ENCODE data around the gene ABHD15.

Gene ABHD15

GRCh38 chr17:29612404-29613280 lies 45.8 kb upstream of the ABHD15 start:
- no peak for TF ChIP-seq CTCF (conservative IDR thresholded peaks at IDR 0.05; ENCODE audit: low read depth, low read length)
- H3K4me3 ChIP-seq (ENCODE audit: low read depth, low read length): peak overlapping the region; percentile 24
- no peak for DNase-seq (ENCODE audit: low read depth)

DNA sequence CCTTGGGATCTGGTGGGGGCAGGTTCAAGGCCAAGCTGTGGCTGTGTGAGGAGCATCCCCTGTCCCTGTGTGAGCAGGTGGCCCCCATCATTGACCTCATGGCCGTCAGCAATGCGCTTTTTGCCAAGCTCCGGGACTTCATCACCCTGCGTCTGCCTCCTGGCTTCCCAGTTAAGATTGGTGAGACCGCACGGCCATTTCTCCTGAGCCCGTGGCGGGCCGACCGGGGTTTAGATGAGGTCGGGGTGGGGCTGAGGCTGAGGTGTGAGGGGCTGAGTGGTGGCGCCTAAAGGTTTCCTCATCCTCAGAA lies 45.2 kb upstream of the ABHD15 start:
- no peak for TF ChIP-seq CTCF (conservative IDR thresholded peaks at IDR 0.05; ENCODE audit: low read depth, low read length)
- DNase-seq (ENCODE audit: low read depth): no peak
- H3K4me3 ChIP-seq (ENCODE audit: low read depth, low read length): no peak overlapping the region

DNA sequence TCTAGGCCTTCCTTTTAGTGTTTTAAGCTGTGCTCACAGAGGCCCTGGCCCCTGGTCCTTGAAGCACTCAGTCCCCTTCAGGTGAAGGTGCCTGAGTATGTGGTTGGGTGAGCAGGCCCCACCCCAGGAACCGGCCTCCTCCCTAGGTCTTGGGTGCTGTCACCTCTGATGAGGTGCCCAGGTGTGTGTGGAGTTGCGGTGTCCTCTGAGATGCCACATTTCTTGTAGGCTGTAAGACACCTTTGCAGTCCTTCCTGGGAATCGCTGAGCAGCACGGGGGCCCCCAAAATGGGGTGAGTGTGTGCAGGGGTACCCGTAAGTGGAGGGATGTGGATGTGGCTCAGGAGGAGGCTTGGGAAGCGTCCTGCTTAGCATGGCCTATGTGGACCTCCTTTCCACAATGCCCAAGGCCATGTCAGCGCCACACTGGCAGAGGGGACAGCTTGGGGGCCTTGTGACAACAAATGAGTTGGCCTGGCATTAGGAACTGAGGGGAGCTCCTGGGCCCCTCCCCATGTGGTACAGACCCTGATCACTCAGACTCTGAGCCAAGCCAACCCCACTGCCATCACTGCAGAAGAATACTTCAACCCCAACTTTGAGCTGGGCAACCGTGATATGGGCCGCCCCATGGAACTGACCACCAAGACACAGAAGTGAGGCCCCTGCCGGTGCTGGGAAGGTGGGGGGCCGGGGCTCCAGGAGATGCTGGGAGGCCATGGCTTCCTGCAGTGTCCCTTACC lies 44.7 kb upstream of the ABHD15 start:
- H3K4me3 ChIP-seq (ENCODE audit: low read depth, low read length): no peak overlapping the region
- DNase-seq (ENCODE audit: low read depth): no peak
- TF ChIP-seq CTCF (conservative IDR thresholded peaks at IDR 0.05; ENCODE audit: low read depth, low read length): no peak

DNA sequence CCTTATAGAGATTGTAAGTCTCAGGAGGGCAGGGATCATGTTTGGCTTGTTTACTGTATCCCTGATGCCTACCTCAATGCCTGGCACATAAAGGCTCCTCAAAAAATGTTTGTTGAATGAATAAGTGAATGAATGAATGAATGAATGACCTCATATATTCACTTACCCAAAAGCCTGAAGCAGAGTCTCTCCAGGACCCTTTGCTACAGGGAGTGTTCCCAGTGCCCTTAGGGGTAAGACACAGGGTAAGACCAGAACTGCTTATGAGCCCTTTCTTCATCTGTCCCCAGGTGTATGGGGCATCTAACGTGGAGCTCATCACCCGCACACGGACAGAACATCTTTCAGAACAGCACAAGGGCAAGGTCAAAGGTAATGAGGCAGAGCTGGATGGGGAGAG lies 43.6 kb upstream of the ABHD15 start:
- no peak overlapping the region for H3K4me3 ChIP-seq (ENCODE audit: low read depth, low read length)
- no peak for DNase-seq (ENCODE audit: low read depth)
- TF ChIP-seq CTCF (conservative IDR thresholded peaks at IDR 0.05; ENCODE audit: low read depth, low read length): no peak

DNA sequence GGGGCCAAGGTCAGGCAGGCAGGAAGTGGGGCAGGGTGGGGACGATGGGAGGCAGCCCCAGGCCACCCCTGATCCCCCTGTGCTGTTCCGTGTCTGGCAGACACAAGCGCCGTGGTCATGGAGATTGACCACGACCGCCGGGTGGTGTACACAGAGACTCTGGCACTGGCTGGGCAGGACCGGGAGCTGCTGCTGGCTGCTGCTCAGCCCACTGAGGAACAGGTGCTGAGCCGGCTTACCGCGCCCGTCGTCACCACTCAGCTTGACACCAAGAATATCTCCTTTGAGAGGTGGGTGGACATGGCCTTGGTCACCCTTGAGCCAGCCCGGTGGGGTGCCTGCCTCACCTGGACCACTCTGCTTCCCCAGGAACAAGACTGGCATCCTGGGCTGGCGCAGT lies 42.1 kb upstream of the ABHD15 start:
- H3K4me3 ChIP-seq (ENCODE audit: low read depth, low read length): no peak overlapping the region
- no peak for DNase-seq (ENCODE audit: low read depth)
- TF ChIP-seq CTCF (conservative IDR thresholded peaks at IDR 0.05; ENCODE audit: low read depth, low read length): no peak

DNA sequence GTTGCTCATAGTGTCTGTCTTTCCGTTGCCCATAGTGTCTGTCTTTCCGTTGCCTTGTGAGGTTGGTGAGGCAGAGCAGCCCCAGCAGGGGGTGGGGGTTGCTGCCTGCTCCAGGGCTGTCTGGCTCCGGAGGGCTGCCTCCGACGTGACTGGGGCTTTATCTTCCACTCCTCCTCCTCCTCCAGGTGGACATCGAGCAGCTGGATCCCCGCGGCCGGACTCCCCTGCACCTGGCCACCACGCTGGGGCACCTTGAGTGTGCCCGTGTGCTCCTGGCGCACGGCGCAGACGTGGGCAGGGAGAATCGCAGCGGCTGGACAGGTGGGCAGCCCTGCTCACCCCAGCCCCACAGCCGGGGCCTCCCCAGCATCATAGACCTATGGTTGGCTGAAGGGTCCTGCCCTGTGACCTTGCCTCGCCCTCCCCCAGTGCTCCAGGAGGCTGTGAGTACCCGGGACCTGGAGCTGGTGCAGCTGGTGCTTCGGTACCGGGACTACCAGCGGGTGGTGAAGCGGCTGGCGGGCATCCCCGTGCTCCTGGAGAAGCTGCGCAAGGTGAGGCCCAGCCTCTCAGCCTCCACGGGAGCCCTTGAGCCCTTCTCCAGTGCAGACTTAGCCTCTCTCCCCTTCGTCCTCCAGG lies 40.8 kb upstream of the ABHD15 start:
- no peak overlapping the region for H3K4me3 ChIP-seq (ENCODE audit: low read depth, low read length)
- no peak for TF ChIP-seq CTCF (conservative IDR thresholded peaks at IDR 0.05; ENCODE audit: low read depth, low read length)
- no peak for DNase-seq (ENCODE audit: low read depth)

Measured in choroid plexus epithelial cell (primary cell).